Tibial nerve (tissue), 4 donors: ENCODE measurements around the gene LRRC41.
"Not testable (repeated sequence)": the region's sequence is repeated elsewhere in the genome, so short reads cannot be mapped to it uniquely, and the experiment has no call there.

Experiments used
- EP300 ChIP-seq, 2 donors: sonication (generic); formaldehyde crosslinking; IDR thresholded peaks; one replicate each; pipeline ENCODE4 v1.6.1; 2017; ENCODE audit warnings: antibody characterized with exemption in 2 of 2, mild to moderate bottlenecking in 1 of 2
- POLR2A ChIP-seq, 2 donors: fragments of 450-650 bp; IDR thresholded peaks; one replicate each; pipeline ENCODE4 v1.6.1; 2017; ENCODE audit warnings: antibody characterized with exemption in 2 of 2, mild to moderate bottlenecking in 2 of 2, moderate library complexity in 2 of 2
- TF ChIP-seq, protein P1 (sequence below), 5 experiments: fragments of 200-600 bp in 3 of 5; fragments of 450-650 bp in 2 of 5; sonication (generic) in 3 of 5; IDR thresholded peaks; one replicate each; pipeline ENCODE4 v1.5.1; 2016 to 2019; ENCODE audit warnings: antibody characterized with exemption in 5 of 5, mild to moderate bottlenecking in 3 of 5, moderate library complexity in 2 of 5

DNA sequence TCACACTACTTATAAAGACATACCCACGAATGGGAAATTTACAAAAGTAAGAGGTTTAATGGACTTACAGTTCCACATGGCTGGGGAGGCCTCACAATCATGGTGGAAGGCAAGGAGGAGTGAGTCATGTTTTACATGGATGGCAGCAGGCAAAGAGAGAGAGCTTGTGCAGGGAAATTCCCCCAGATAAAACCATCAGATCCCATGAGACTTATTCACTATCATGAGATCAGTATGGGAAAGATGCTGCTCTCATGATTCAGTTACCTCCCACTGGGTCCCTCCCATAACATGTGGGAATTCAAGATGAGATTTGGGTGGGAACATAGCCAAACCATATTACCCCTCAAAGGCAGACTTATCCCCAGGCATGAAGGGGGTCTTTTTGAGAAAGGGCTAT lies 64.6 kb downstream of the LRRC41 start:
- TF ChIP-seq, protein P1, sequence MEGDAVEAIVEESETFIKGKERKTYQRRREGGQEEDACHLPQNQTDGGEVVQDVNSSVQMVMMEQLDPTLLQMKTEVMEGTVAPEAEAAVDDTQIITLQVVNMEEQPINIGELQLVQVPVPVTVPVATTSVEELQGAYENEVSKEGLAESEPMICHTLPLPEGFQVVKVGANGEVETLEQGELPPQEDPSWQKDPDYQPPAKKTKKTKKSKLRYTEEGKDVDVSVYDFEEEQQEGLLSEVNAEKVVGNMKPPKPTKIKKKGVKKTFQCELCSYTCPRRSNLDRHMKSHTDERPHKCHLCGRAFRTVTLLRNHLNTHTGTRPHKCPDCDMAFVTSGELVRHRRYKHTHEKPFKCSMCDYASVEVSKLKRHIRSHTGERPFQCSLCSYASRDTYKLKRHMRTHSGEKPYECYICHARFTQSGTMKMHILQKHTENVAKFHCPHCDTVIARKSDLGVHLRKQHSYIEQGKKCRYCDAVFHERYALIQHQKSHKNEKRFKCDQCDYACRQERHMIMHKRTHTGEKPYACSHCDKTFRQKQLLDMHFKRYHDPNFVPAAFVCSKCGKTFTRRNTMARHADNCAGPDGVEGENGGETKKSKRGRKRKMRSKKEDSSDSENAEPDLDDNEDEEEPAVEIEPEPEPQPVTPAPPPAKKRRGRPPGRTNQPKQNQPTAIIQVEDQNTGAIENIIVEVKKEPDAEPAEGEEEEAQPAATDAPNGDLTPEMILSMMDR (IDR thresholded peaks at IDR 0.05) = not testable (repeated sequence)
- not testable (repeated sequence) for TF ChIP-seq POLR2A, EP300 (IDR thresholded peaks at IDR 0.05)
